Subcutaneous adipose tissue (tissue), 4 donors: ENCODE measurements around the gene DYRK1A. TPM values are rescaled to one million over a fixed set of nuclear protein-coding genes. Genes with fewer than 3 reads are reported as not detected.

Source experiments
- total RNA-seq, 4 donors: library from RNA; depleted of rRNA; stranded (reverse); fragments of >200 nt; gene quantifications; one replicate each; pipeline ENCODE4 v1.1.0, GENCODE V29; 2016
- TF ChIP-seq, protein P1 (sequence below): fragments of 450-650 bp; IDR thresholded peaks from one replicate; pipeline ENCODE4 v1.5.1; 2016; ENCODE audit warnings: low read depth, mild to moderate bottlenecking, control low read depth, antibody characterized with exemption, moderate library complexity

DYRK1A gene
- total RNA-seq, 4 donors from 2014 or later, result 52.4 to 77.2 (median 68.8) TPM

DNA sequence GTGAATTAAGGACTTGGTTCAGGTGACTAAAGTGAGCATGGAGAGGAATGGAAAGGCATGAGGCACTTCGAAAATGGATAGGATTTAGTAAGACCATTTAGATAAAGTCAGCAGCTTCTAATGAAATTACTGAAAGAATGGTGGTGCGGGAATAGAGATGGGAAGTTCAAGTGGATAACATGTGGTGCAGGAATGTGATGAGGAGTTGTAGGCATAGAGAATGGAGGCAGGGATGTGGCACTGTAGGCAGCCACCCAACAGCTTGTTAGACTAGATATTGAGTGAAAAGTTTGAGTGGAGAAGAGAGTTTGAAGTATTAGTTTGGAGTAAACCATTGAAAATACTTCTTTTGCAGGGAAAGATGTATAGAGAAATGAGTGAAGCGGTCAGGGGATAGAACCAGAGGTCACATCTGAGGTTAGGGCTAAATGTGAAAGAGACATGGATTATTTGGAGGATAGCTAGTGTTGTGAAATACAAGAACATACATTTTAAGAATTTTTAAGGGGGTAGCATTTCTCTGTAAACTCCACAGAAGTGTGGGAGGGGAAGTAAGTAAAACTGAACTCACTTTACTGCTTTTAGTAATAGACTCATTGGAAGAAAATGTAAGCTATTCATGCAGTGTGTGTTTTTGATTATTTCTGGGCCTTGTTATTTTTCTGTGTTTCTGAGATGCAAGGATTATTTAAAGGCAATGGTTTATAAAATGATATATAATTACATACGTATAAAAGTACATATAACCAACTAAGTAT is 46.2 kb downstream of the DYRK1A start:
- TF ChIP-seq, protein P1, sequence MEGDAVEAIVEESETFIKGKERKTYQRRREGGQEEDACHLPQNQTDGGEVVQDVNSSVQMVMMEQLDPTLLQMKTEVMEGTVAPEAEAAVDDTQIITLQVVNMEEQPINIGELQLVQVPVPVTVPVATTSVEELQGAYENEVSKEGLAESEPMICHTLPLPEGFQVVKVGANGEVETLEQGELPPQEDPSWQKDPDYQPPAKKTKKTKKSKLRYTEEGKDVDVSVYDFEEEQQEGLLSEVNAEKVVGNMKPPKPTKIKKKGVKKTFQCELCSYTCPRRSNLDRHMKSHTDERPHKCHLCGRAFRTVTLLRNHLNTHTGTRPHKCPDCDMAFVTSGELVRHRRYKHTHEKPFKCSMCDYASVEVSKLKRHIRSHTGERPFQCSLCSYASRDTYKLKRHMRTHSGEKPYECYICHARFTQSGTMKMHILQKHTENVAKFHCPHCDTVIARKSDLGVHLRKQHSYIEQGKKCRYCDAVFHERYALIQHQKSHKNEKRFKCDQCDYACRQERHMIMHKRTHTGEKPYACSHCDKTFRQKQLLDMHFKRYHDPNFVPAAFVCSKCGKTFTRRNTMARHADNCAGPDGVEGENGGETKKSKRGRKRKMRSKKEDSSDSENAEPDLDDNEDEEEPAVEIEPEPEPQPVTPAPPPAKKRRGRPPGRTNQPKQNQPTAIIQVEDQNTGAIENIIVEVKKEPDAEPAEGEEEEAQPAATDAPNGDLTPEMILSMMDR, result no peak

DNA sequence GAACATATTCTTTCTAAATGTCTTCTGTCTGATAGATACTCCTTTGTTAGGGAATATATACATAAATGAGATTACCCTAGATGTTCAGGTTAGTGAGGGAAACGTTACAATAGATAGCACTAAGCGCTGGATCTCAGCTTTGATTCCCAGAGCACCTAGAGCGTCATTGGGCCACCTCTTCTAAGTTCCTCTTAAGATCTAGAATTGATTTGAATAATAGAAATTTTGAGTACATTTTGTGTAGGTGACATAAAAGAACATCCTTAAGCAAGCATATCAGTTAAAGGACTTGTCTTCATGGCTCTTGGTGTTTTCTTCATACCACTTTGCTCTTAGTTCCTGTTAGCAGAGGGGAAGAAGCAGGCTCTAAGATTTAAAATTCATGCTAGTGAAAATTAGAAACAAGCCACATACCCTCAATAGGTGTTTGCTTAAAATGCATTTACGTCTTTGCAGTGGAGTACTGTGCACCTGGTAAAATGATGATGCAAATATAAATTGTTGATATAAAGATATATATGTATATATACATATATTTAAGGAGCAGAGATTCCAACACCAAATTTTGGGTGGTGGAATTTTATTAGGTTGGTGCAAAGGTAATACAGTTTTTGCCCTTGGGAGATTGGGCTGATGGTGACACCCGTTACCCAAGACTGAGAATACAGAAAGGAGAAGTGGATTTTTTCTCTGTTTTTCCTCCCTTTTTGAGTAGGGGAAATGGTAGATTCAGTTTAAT is 47.1 kb downstream of the DYRK1A start:
- TF ChIP-seq, protein P1, result no peak

DNA sequence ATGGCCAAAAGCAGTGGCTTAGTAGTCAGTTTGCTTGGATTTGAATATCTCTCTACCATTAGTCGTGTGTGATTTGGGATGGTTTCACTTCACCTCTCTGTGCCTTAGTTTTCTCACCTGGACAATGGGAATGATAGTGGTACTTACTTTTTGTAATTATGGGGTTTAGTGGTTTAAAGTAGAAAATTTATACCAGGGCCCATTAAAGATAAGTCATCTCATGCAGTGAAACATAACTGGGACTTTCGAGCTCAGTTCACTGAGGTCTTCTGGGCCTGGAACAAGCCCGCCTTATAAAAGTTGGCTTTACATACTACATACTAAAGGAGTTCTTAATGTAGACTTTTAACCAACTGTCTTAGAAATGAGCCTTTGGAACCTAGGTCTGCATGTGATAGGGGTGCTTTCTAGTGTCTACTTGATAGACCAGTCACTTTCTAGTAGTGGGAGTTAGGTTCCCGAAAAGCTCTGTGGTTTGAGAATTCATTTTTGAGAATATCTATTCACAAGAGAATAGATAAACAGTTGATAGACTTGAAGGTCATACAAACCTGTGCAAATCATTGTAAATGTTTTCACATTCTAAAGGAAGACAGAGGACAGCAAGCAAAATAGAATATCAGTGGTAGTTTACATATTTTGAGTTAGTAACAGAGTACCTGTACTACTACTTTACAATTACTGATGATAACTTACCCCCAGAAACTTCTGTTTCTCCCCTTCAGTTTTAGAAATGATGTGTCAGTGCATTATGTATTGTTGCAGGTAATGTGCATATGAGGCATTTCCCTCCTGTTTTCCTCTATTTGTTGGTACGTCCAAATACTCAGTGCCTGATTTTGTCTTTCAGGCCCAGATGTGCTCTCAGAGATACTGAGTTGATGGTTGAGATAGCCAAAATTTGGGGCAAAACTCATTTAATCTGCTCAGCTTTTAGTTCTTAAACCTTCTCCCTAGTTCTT is 48.0 kb downstream of the DYRK1A start:
- TF ChIP-seq, protein P1, result no peak

DNA sequence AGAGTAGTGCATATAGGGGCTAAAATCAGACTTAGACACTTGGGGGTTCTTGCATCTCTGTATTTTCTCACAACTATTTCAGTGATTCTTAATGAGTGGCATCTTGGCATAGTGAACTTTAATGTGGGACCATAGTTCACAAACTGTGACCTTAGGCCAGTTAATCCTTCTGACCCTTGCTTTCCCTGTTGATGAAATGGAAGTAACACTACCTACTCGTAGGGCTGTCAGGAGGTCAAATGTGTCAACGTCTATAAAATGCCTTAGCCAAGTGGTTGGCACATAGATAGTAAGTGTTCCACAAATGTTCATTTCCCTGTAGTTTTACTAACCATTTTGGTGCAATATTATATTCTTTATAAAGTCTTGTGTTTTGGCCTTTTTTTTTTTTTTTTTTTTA is 49.4 kb downstream of the DYRK1A start:
- TF ChIP-seq, protein P1, result no peak

DNA sequence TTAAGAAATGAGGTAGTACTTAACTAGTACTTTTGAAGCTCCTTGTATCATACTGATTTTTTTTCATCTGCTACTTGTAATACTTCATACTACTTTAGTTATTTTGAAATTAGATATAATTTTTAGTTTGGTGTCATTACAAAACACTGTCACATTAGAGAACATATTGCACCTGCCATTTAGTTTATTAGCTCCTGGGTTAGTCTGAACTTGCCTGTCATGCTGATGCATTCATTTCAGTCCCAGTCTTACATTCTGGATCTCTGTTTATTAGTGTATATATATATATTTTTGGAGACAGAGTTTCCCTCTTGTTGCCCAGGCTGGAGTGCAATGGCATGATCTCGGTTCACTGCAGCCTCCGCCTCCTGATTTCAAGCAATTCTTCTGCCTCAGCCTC is 50.3 kb downstream of the DYRK1A start:
- TF ChIP-seq, protein P1, result no peak

DNA sequence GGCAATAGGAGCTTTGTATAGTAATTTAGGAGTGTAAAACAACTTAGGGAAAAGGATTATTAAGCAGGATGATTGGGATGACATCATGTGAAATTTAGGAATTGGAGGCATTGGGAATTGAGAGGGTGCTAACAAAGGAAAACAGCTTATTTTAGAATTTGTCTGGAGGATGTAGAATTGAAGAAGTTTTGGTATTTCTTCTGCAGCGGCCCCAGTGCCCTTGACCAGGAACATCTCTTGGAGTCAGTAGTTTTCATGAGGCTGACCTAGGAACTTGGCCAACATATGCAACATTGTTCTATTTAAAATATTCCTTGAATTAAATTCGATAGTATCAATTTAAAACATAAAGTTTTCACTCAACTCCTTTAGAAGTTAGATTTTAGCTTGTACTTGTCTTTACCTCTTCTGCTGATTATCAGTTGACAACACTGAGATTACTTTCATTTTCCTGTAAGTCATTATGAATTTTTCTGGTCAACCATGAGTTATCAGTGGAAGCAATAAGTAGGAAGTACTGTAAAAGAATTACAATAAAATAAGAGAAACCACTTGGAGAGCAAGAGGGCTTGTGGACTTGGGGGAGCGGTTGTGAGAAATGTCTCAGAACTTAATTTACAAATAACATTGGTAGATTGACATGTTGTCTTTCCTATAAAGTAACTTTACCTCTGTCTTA is 52.8 kb downstream of the DYRK1A start:
- TF ChIP-seq, protein P1, result no peak
